Lung microvascular endothelial cell (primary cell): ENCODE data around the gene ZSCAN1. TPM values are rescaled to one million over a fixed set of nuclear protein-coding genes. Genes with fewer than 3 reads are reported as not detected.
"Not testable (repeated sequence)": the region's sequence is repeated elsewhere in the genome, so short reads cannot be mapped to it uniquely, and the experiment has no call there.

Source experiments
- DNase-seq, 2 donors: peaks; one replicate each; pipeline versions ENCODE4 v3.0.0 to v3.0.0-alpha.2; 2010; ENCODE audit warnings: low read depth in 2 of 2
- total RNA-seq: library from RNA; depleted of rRNA; stranded (reverse); fragments of >200 nt; gene quantifications from 2 replicates; pipeline ENCODE4 v1.2.1, GENCODE V29; 2014

ZSCAN1 gene
- 0.20 TPM in 1 of 2 replicates, not detected in the other for total RNA-seq

- peak; percentile 20 to 71 for DNase-seq
Measured at GRCh38 chr19:58033741-58034476, at the start of gene ZSCAN1. TSS of gene ZSCAN1 (plus strand) at chr19:58034025. CDS start at chr19:58037837, 3,812 bp downstream.

GRCh38 chr19:57992841-57993240 is 41.0 kb upstream of the ZSCAN1 start:
- DNase-seq, result no peak

GRCh38 chr19:58000677-58001076 is 33.1 kb upstream of the ZSCAN1 start:
- DNase-seq, result no peak

DNA sequence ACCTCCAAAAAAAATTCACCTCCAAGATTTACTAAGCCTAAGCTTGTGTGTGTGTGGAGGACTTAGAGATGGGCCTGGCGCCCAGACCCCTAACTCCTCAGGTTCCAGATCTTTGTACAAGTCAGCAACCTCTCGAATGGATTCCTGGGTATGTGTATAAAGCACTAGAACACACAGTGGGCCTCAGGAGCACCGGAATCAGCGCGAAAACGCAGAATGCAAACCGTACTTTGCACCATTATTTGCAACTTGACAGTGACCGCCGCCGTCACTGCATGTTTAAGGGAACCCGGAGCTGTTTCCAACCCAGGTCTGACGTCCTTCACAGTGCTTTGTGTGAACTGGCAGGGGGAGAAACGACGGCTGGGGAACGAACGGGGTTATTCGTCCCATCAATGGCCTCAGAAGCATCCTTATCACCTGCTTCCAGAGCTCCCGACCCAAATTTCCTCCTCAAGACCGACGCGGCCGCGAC is 31.9 kb upstream of the ZSCAN1 start:
- peak in 1 of 2 donors; percentile 51 for DNase-seq

DNA sequence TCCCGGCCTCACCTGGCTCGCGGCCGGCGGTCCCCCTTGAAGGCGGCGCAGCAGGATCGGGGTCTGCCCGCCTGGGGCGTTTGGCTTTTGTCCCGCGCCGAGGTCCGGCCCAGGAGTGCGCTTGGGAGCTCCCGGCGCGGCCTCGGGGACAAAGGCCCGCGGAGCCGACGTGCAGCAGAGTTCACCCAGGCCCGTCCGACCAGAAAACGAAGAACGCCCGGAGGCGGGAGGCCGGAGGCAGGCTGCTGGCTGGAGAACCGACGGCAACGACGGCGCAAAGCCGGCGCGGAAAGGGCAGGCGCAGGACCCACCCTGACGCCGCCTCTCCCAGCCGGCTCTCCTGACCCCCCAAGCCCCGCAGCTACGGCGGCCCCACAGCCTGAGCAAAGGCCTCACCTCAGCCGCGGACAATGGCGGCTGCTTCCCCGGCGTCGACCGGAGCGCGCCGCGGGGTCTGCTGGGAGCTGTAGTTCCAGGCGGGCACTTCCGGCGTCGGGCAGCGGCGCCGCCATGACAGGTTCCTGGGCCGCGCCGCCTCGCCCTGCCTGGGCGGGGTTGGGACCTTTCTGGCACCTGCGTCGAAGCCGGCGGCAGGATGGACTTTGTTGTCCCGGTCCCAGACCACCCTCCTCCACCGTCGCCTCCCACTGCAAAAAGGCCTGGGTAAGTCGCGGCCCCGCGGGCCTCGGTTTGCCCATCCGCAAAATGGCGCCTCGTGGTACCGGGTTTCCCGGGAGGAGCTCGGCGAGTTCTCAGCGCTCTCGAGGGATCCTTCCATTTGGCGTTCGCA is 31.2 kb upstream of the ZSCAN1 start, which contains the start of gene ZNF606:
Gene ZNF606 (minus strand): TSS at position 437 of the 790 bp plus-strand sequence. CDS start 1,501 bp downstream, outside the sequence.
- DNase-seq, result peak; percentile 93 to 94

DNA sequence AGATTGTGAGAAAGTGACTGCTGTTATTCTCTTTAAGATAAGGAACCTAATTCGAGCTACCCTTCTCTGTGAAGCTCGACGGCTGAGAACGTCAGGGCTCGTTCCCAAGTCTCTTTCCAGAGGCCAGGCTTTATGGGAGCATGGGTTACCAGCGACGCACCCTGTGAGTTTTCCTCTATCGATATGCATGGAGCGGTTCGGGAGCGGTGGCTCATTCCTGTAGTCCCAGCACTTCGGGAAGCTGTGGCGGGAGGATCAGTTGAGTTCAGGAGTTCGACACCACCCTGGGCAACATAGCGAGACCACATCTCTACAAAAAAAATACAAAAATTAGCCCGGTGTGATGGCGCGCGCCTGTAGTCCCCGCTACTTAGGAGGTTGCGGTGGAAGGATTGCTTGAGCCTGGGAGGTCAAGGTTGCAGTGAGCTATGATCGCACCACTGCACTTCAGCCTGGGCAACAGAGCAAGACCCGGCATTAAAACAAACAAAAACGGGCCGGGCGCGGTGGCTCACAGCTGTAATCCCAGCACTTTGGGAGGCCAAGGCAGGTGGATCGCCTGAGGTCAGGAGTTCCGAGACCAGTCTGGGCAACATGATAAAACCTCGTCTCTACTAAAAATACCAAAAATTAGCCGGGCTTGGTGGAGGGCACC is 30.5 kb upstream of the ZSCAN1 start:
- no peak for DNase-seq

GRCh38 chr19:58007285-58007684 is 26.5 kb upstream of the ZSCAN1 start:
- DNase-seq, result peak in 1 of 2 donors; percentile 6

DNA sequence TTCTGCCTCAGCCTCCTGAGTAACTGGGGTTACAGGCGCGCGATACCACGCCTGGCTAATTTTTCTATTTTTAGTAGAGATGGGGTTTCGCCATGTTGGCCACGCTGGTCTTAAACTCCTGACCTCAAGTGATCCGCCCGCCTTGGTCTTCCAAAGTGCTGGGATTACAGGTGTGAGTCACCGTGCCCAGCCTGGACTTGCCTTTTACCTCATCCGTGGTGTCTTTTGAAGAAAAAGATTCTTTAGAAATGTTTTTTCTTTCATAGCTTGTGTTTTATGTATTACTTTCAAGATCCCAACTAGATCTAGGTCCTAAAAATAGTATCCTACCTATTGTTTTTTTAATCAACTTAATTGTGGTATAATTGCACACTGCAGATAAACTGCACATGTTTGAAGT is 24.9 kb upstream of the ZSCAN1 start:
- not testable (repeated sequence) for DNase-seq

- no peak for DNase-seq
Measured at GRCh38 chr19:58009301-58009665, 24.5 kb upstream of the ZSCAN1 start.

- peak; percentile 59 to 69 for DNase-seq
Measured at GRCh38 chr19:58009666-58010301, 24.0 kb upstream of the ZSCAN1 start.

DNA sequence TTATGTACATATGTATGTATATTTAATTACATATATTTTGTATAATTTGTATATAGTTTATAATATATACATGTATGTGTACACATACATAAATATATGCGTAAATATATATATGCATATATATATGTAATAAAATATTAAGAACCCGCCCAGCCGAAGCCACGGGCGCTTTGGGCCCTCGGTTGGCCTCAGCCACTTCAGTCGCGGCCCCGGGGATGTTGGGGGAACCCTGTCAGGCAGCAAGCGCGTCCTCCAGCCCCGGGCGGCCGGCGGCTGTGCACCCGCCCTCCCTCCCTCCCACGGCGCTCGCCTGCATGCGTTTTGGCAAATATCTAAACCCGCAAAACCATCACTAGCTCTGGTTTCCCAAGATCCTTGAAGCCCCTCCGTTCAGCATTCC is 23.3 kb upstream of the ZSCAN1 start:
- no peak for DNase-seq

GRCh38 chr19:58014141-58014540 is 19.7 kb upstream of the ZSCAN1 start:
- no peak for DNase-seq

GRCh38 chr19:58020129-58020528 is 13.7 kb upstream of the ZSCAN1 start:
- no peak for DNase-seq

DNA sequence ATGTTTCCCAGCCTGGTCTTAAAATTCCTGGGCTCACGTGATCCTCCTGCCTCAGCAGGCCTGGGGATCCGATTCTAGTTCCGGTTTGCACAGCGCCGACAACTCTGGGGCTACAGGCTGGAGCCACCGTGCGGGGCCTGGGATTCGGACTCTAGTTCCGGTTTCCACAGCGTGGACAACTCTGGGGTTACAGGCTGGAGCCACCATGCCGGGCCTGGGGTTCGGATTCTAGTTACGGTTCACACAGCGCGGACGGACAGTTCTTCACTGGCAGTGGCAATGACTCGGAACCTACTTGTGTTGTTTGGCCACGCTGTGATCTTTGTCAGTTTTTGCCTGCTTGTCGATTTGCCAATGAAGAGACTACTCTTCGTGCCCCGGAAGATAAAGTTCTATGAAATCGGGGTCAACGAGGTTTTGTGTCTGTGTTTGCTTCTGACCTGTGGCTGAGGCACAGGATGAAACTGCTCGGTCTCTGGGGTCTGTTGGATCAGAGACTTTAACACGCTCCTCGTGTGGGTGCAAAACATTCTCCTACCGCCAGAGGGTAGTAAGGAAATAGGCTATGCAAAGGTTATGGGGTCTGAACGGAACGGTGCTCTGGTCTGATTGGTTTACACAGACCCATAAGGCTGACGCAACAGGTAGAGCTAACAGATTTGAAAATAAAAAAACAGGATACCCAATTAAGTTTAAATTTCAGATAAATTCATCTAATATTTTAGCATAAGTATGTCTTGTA is 12.1 kb upstream of the ZSCAN1 start:
- peak; percentile 27 for DNase-seq

DNA sequence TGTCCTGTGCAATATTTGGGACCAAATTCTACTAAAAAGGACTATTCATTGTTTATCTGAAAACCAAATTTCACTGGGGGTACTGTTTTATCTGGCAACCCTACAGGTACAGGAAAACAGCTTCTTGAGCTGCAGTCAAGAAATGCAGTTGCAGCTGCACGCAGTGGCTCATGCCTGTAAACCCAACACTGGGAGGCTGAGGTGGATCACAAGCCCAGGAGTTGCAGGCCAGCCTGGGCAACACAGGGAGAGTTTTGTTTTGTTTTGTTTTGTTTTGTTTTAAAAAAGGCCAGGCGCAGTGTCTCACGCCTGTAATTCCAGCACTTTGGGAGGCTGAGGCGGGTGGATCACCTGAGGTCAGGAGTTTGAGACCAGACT is 11.6 kb upstream of the ZSCAN1 start:
- no peak for DNase-seq

DNA sequence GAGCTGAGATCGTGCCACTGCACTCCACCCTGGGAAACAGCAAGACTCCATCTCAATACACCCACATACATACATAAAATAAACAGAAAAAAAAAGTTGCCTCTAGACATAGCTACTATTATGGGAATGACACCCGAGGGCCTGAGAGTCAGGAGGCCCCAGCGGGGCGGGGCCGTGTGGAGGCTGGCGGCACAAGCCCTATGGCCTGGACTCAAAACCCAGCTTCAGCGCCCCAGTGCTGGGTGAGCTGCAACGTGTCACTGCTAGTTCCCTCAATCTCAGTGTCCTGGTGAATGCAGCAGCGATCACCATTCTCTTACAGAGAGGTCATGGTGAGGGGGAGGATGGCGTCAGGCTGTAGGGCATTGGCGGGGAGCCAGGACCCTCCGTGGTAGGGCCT is 9.2 kb upstream of the ZSCAN1 start:
- no peak for DNase-seq

GRCh38 chr19:58034477-58034793 is 610 bp downstream of the ZSCAN1 start:
- DNase-seq, result no peak

DNA sequence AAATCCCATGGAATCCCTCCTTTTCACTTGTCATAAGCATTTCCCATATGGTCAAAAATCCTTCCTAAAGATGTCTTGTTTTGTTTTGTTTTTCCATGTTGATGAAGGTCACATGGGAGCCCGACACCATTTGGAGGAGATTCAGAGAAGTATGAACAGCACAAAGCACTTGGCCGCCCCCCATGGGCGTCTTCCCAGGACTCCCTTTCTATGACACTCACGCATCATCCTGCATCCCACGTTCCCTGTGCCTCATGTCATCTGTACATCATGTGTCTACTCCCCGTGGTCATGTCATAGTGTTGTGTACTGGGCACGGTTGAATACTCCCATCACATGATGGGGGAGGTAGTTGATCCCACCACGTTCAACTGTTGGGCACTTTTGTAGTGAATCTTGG is 2.0 kb downstream of the ZSCAN1 start:
- no peak for DNase-seq

- no peak for DNase-seq
Measured at GRCh38 chr19:58037927-58038687, 4.3 kb downstream of the ZSCAN1 start.

DNA sequence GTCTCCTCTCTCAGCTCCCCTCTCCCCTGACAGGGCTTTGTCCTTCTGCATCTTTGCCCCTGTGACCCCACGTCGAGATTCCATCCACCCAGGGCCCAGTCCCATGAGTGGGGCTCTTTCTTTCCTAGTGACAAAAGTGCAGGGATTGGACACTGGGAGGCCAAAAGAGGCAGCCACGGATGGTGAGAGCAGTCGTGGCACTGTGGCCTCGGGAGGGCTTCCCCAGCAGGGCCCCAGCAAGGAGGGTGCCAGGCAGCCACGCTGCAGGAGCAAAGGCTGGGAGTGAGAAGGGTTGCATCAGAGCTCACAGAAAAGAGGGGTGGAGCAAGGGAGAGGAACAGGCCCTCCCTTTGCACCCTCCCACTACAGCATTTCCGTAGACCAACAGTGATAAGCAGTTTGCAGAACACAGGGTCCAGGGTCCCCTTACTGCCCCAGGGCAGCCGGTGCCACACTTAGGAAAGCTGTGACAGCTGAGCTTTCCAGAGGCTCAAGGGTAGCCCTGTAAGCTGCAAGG is 4.9 kb downstream of the ZSCAN1 start:
- no peak for DNase-seq
